Smooth muscle cell (in vitro differentiated cells): Measurements from ENCODE around the gene LRRTM4. TPM values are rescaled to one million over a fixed set of nuclear protein-coding genes. Genes with fewer than 3 reads are reported as not detected.

Experiments
- DNase-seq: peaks from one replicate; lab custom pipeline; 2025; ENCODE audit not compliant: unreplicated experiment; lab: John Stamatoyannopoulos, UW
- H2AFZ ChIP-seq: fragments of 200-600 bp; sonication (generic); 2 replicates; pipeline ENCODE4 v1.6.0; 2016; ENCODE audit warnings: antibody characterized with exemption, low read depth, mild to moderate bottlenecking
- H3F3A ChIP-seq: fragments of 200-600 bp; sonication (generic); 2 replicates; pipeline ENCODE4 v1.6.0; 2017; ENCODE audit warnings: antibody characterized with exemption, low read depth
- H3K27ac ChIP-seq: fragments of 200-600 bp; sonication (generic); 2 replicates; pipeline ENCODE4 v1.5.1; 2016; ENCODE audit warnings: low read depth, mild to moderate bottlenecking
- H3K27me3 ChIP-seq: fragments of 200-600 bp; sonication (generic); 2 replicates; pipeline ENCODE4 v1.6.1; 2016; ENCODE audit warnings: low read depth, mild to moderate bottlenecking
- H3K36me3 ChIP-seq: fragments of 200-600 bp; sonication (generic); 2 replicates; pipeline ENCODE4 v1.5.1; 2016; ENCODE audit warnings: low read depth
- H3K4me1 ChIP-seq: fragments of 200-600 bp; sonication (generic); 2 replicates; pipeline ENCODE4 v1.5.1; 2016; ENCODE audit warnings: low read depth
- H3K4me2 ChIP-seq: fragments of 200-600 bp; sonication (generic); 2 replicates; pipeline ENCODE4 v1.6.0; 2016; ENCODE audit warnings: mild to moderate bottlenecking
- H3K4me3 ChIP-seq: fragments of 200-600 bp; sonication (generic); 2 replicates; pipeline ENCODE4 v1.5.1; 2016; ENCODE audit warnings: mild to moderate bottlenecking
- H3K79me2 ChIP-seq: fragments of 200-600 bp; sonication (generic); 2 replicates; pipeline ENCODE4 v1.6.0; 2016; ENCODE audit warnings: low read depth, mild to moderate bottlenecking
- H3K9ac ChIP-seq: fragments of 200-600 bp; sonication (generic); 2 replicates; pipeline ENCODE4 v1.6.0; 2016; ENCODE audit warnings: low read depth
- H3K9me3 ChIP-seq: fragments of 200-600 bp; sonication (generic); replicated peaks from 2 replicates; pipeline ENCODE4 v1.5.1; 2016; ENCODE audit warnings: low read depth
- H4K20me1 ChIP-seq: fragments of 200-600 bp; sonication (generic); 2 replicates; pipeline ENCODE4 v1.6.0; 2016; ENCODE audit warnings: low read depth
- WGBS: methylation state at CpG from one replicate; pipeline ENCODE4 v1.1.7; 2016; ENCODE audit warnings: low lambda C conversion rate; 5-methylcytosine and 5-hydroxymethylcytosine counted together
- polyA plus RNA-seq: library from polyadenylated mRNA; unstranded; fragments of >200 nt; fragmentation: Nextera tagmentation; extraction: Ambion mirVana; gene quantifications from 2 replicates; pipeline ENCODE4 v1.2.1, GENCODE V29; 2016
- total RNA-seq: library from RNA; depleted of rRNA; stranded (reverse); fragments of >200 nt; gene quantifications from 2 replicates; pipeline ENCODE4 v1.2.3, GENCODE V29; 2014
- TF ChIP-seq, protein P1 (sequence below): fragments of 200-600 bp; sonication (generic); IDR thresholded peaks from 2 replicates; pipeline ENCODE4 v1.5.1; 2017; ENCODE audit warnings: borderline replicate concordance, mild to moderate bottlenecking, antibody characterized with exemption; ENCODE audit not compliant: insufficient read depth, poor library complexity, severe bottlenecking

The LRRTM4 gene
- total RNA-seq (2.4 and 5.5 TPM in 2 replicates), polyA plus RNA-seq (0.37 and 1.4 TPM in 2 replicates)

DNA sequence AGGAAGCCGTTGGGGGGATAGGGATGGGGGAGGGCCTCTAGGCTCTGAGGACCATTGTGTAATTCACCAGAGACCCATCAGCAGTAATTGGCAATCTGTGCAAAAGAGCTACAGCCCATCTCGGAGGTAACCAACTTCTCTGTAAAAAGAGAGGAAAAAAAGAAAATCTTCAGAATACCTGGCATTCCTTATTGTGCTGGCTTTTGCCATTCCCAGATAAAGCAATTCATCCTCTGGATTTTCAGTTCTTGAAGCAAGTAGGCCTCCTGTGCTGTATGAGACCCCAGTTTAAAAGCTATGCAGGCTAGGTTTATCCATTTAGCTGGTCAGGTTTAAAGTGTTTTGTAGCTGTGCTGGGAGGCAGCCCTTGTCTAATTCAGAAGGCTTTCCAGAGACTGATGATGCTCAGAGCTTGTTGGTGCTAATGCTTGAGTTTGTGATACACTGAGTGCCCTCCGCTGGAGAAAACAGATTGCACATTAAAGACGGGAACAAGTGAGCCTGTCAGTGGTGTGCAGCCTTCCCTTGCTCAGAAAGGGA is at the start of gene LRRTM4:
LRRTM4 (minus strand) TSS at position 446 of the 540 bp plus-strand sequence.
- Histone ChIP-seq H3K4me1 (peaks cover 38% of the 10 kb centered on the region), H3K36me3 (no peaks in the 10 kb centered on the region), H3K27ac (no peak within 1 kb of the TSS), H3K4me3 (peak within 1 kb of the TSS; percentile 36), H2AFZ (peak within 1 kb of the TSS; percentile 40), H3K9ac (no peak within 1 kb of the TSS), H3K9me3 (no peaks in the 10 kb centered on the region), H3K79me2 (no peaks in the 10 kb centered on the region), H3K27me3 (no peaks in the 10 kb centered on the region), H4K20me1 (no peaks in the 10 kb centered on the region), H3K4me2 (peak within 1 kb of the TSS; percentile 79), H3F3A (no peaks in the 10 kb centered on the region)
- no peak for DNase-seq
- WGBS = 15% methylated on average over 4 of the region's 4 CpGs
- TF ChIP-seq, protein P1, sequence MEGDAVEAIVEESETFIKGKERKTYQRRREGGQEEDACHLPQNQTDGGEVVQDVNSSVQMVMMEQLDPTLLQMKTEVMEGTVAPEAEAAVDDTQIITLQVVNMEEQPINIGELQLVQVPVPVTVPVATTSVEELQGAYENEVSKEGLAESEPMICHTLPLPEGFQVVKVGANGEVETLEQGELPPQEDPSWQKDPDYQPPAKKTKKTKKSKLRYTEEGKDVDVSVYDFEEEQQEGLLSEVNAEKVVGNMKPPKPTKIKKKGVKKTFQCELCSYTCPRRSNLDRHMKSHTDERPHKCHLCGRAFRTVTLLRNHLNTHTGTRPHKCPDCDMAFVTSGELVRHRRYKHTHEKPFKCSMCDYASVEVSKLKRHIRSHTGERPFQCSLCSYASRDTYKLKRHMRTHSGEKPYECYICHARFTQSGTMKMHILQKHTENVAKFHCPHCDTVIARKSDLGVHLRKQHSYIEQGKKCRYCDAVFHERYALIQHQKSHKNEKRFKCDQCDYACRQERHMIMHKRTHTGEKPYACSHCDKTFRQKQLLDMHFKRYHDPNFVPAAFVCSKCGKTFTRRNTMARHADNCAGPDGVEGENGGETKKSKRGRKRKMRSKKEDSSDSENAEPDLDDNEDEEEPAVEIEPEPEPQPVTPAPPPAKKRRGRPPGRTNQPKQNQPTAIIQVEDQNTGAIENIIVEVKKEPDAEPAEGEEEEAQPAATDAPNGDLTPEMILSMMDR = peak; percentile 14

DNA sequence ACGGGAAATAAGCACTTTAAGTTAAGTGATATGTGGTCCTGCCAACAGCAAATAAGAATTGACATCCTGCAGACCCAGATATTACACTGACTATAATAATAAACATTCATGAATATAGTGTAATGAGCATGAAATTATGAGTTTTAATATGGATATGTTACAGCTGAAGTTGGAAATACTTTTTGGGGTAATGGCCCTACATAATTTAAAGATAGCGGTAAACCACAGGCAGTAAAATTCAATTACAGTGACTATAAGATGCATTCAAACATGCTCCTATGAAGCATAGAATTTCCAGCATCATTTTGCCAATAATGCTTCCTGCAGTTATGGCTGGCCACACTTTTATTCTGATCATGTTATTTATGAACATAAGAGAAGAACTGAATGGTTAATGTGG is 49.4 kb upstream of the LRRTM4 start:
- no peak overlapping the region for H3K4me2 ChIP-seq
- no peaks in the 10 kb centered on the region for H3K27me3 ChIP-seq
- H3K27ac ChIP-seq = no peak overlapping the region
- H3K9ac ChIP-seq = no peak overlapping the region
- 49% methylated on average over 2 of the region's 2 CpGs for WGBS
- H4K20me1 ChIP-seq = no peaks in the 10 kb centered on the region
- no peak overlapping the region for H2AFZ ChIP-seq
- H3K4me1 ChIP-seq = no peaks in the 10 kb centered on the region
- DNase-seq = no peak
- TF ChIP-seq, protein P1 = no peak
- no peaks in the 10 kb centered on the region for H3F3A ChIP-seq
- H3K79me2 ChIP-seq = no peaks in the 10 kb centered on the region
- no peak overlapping the region for H3K4me3 ChIP-seq
- no peaks in the 10 kb centered on the region for H3K36me3 ChIP-seq
- H3K9me3 ChIP-seq = no peaks in the 10 kb centered on the region

DNA sequence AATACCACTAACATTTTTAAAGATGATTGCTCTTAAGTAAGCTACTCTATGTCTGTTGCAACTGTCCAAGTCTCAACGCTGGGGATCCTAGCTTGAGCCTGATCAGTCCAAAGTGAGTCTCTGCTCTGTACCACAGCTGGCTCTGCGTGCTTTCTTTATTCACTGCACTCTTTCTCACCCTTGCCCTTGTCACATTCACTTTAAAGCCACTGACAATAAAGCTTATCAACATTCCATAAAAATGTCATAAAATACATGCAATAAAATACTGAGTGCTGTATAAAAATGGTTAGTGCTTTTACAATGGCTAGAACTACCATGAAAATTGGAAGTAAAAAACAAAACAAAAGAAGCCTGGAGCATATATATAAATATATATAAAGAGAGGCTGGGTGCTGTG is 45.5 kb upstream of the LRRTM4 start:
- no peaks in the 10 kb centered on the region for H3K4me1 ChIP-seq
- DNase-seq = no peak
- TF ChIP-seq, protein P1 = no peak

DNA sequence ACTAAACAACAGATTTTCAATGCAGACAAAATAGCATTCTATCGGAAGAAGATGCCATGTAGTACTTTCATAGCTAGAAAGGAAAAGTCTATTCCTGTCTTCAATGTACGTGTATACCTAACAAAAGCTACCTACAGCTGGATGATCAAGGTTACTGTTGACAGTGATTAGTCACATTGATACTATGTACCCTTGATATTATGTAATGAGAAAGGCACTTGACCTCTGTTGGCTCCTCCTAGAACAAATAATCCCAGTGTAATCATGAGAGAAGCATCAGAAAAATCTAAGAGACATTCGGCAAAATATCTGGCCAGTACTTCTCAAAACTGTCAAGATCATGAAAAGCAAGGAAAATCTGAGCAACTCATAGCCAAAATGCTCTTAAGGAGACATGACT is 44.4 kb upstream of the LRRTM4 start:
- no peak overlapping the region for H3K27ac ChIP-seq
- H3K4me2 ChIP-seq = no peak overlapping the region
- no peaks in the 10 kb centered on the region for H3K4me1 ChIP-seq
- DNase-seq = no peak
- H3K9me3 ChIP-seq = no peaks in the 10 kb centered on the region
- H2AFZ ChIP-seq = no peak overlapping the region
- no peaks in the 10 kb centered on the region for H3K27me3 ChIP-seq
- no peaks in the 10 kb centered on the region for H3K36me3 ChIP-seq
- H4K20me1 ChIP-seq = no peaks in the 10 kb centered on the region
- no peaks in the 10 kb centered on the region for H3F3A ChIP-seq
- H3K9ac ChIP-seq = no peak overlapping the region
- no peak overlapping the region for H3K4me3 ChIP-seq
- TF ChIP-seq, protein P1 = no peak
- no peaks in the 10 kb centered on the region for H3K79me2 ChIP-seq
- WGBS = 95% methylated on average over 3 of the region's 3 CpGs

More for the DNA sequence above, 45.5 kb upstream of the LRRTM4 start:
- no peaks in the 10 kb centered on the region for H3K27me3 ChIP-seq
- H2AFZ ChIP-seq = peak overlapping the region; percentile 4
- no peaks in the 10 kb centered on the region for H3K36me3 ChIP-seq
- H3F3A ChIP-seq = no peaks in the 10 kb centered on the region
- 22% methylated on average over 2 of the region's 2 CpGs for WGBS
- H3K27ac ChIP-seq = no peak overlapping the region
- no peak overlapping the region for H3K4me2 ChIP-seq
- H4K20me1 ChIP-seq = no peaks in the 10 kb centered on the region
- H3K4me3 ChIP-seq = no peak overlapping the region
- no peak overlapping the region for H3K9ac ChIP-seq
- no peaks in the 10 kb centered on the region for H3K9me3 ChIP-seq
- H3K79me2 ChIP-seq = no peaks in the 10 kb centered on the region
